HFFc6 (cell line): Measurements from ENCODE around the gene KLHL1. TPM values are rescaled to one million over a fixed set of nuclear protein-coding genes. Genes with fewer than 3 reads are reported as not detected.

Experiments
- DNase-seq: peaks from one replicate; pipeline ENCODE4 v3.0.0-alpha.2; 2018
- H3K27ac Mint-ChIP-seq: 2 replicates; pipeline ENCODE4 v1.8.0; 2020; ENCODE audit warnings: mild to moderate bottlenecking, mixed read lengths
- H3K27me3 Mint-ChIP-seq: 2 replicates; pipeline ENCODE4 v1.8.0; 2021; ENCODE audit warnings: mild to moderate bottlenecking, moderate library complexity, mixed read lengths; ENCODE audit not compliant: insufficient read depth
- H3K36me3 Mint-ChIP-seq: 2 replicates; pipeline ENCODE4 v1.8.0; 2021; ENCODE audit warnings: low read depth, mixed read lengths
- H3K4me1 Mint-ChIP-seq: 2 replicates; pipeline ENCODE4 v1.8.0; 2020; ENCODE audit warnings: low read depth, mixed read lengths
- H3K4me3 Mint-ChIP-seq: 2 replicates; pipeline ENCODE4 v1.8.0; 2020; ENCODE audit warnings: mild to moderate bottlenecking, moderate library complexity, mixed read lengths
- H3K9me3 Mint-ChIP-seq: 2 replicates; pipeline ENCODE4 v1.8.0; 2020; ENCODE audit warnings: mild to moderate bottlenecking, mixed read lengths
- CTCF ChIP-seq: fragments of 200-600 bp; sonication (generic); IDR thresholded peaks from 2 replicates; pipeline ENCODE4 v1.5.0; 2021; ENCODE audit warnings: antibody characterized with exemption, mild to moderate bottlenecking
- total RNA-seq, 6 experiments: library from RNA; stranded (reverse); fragmentation: NEBNext Ultra II Directional; extraction: Animal tissue kit (Norgen Biotek cat#: 25700); gene quantifications; 2 replicates in 1 of 6; 3 replicates in 5 of 6; pipeline ENCODE4 v1.2.3, GENCODE V29; 2021

Gene KLHL1
- total RNA-seq, 6 experiments from 2014 or later = not detected

- peaks cover 9% of the 10 kb centered on the region for H3K9me3 Mint-ChIP-seq
These were observed 149.2 kb downstream of the KLHL1 start for GRCh38 chr13:69959046-69959445.

GRCh38 chr13:69956839-69957238 lies 151.4 kb downstream of the KLHL1 start:
- Mint-ChIP-seq H3K4me3 (no peak overlapping the region), H3K36me3 (no peaks in the 10 kb centered on the region; the same call in 1 of the 2 replicates), H3K27ac (no peak overlapping the region), H3K9me3 (peaks cover 11% of the 10 kb centered on the region), H3K27me3 (no peaks in the 10 kb centered on the region), H3K4me1 (no peaks in the 10 kb centered on the region)
- TF ChIP-seq CTCF = no peak
- DNase-seq = no peak

More at GRCh38 chr13:69959046-69959445, 149.2 kb downstream of the KLHL1 start:
- Mint-ChIP-seq H3K4me3 (no peak overlapping the region), H3K27me3 (no peaks in the 10 kb centered on the region), H3K4me1 (no peaks in the 10 kb centered on the region), H3K27ac (no peak overlapping the region), H3K36me3 (no peaks in the 10 kb centered on the region)
- no peak for TF ChIP-seq CTCF
- no peak for DNase-seq

DNA sequence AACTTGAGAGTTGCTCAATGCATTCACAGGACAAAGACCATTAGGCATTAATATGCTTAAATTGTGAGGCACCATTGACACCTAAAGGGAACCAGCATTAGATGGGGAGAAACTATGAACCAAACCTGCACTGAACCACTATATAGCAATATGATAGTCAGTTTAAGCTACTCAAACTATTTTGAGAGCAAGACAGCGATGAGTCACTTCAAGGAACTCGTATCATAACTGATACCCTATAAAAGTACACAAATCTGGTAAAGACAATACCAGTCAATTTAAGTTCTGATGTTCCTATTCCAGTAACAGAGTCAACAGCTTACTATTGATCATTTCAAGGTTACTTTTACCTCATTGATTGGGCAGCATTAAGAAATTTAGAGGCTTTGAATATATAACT lies 151.9 kb downstream of the KLHL1 start:
- peaks cover 14% of the 10 kb centered on the region for H3K9me3 Mint-ChIP-seq
- H3K4me1 Mint-ChIP-seq = no peaks in the 10 kb centered on the region
- no peaks in the 10 kb centered on the region for H3K27me3 Mint-ChIP-seq
- H3K4me3 Mint-ChIP-seq = no peak overlapping the region
- H3K36me3 Mint-ChIP-seq = no peaks in the 10 kb centered on the region; the same call in 1 of the 2 replicates
- DNase-seq = no peak
- TF ChIP-seq CTCF = no peak
- H3K27ac Mint-ChIP-seq = no peak overlapping the region

GRCh38 chr13:69955271-69955670 lies 153.0 kb downstream of the KLHL1 start:
- no peak for TF ChIP-seq CTCF
- Mint-ChIP-seq H3K36me3 (no peaks in the 10 kb centered on the region; the same call in 1 of the 2 replicates), H3K9me3 (peaks cover 13% of the 10 kb centered on the region), H3K4me3 (no peak overlapping the region), H3K4me1 (no peaks in the 10 kb centered on the region), H3K27me3 (no peaks in the 10 kb centered on the region), H3K27ac (no peak overlapping the region)
- DNase-seq = no peak

- Mint-ChIP-seq H3K4me3 (no peak overlapping the region), H3K9me3 (peaks cover 25% of the 10 kb centered on the region), H3K4me1 (no peaks in the 10 kb centered on the region), H3K27ac (no peak overlapping the region), H3K27me3 (no peaks in the 10 kb centered on the region), H3K36me3 (no peaks in the 10 kb centered on the region; the same call in 1 of the 2 replicates)
- no peak for TF ChIP-seq CTCF
- no peak for DNase-seq
These were observed 156.8 kb downstream of the KLHL1 start for GRCh38 chr13:69951412-69951811.

GRCh38 chr13:69950160-69950559 lies 158.1 kb downstream of the KLHL1 start:
- Mint-ChIP-seq H3K36me3 (no peaks in the 10 kb centered on the region; the same call in 1 of the 2 replicates), H3K27me3 (no peaks in the 10 kb centered on the region), H3K4me3 (no peak overlapping the region), H3K4me1 (no peaks in the 10 kb centered on the region), H3K27ac (no peak overlapping the region), H3K9me3 (peaks cover 25% of the 10 kb centered on the region)
- TF ChIP-seq CTCF = no peak
- DNase-seq = no peak
